ENCODE results near the gene BLOC1S3.
"Not testable (repeated sequence)": the region's sequence is repeated elsewhere in the genome, so short reads cannot be mapped to it uniquely, and the experiment has no call there.

The BLOC1S3 gene

GRCh38 chr19:45218426-45218825 lies 39.8 kb downstream of the BLOC1S3 start:
- in situ Hi-C loops (cut with MboI; ENCODE audit: low sequenced_read_pairs), result no loop called here

DNA sequence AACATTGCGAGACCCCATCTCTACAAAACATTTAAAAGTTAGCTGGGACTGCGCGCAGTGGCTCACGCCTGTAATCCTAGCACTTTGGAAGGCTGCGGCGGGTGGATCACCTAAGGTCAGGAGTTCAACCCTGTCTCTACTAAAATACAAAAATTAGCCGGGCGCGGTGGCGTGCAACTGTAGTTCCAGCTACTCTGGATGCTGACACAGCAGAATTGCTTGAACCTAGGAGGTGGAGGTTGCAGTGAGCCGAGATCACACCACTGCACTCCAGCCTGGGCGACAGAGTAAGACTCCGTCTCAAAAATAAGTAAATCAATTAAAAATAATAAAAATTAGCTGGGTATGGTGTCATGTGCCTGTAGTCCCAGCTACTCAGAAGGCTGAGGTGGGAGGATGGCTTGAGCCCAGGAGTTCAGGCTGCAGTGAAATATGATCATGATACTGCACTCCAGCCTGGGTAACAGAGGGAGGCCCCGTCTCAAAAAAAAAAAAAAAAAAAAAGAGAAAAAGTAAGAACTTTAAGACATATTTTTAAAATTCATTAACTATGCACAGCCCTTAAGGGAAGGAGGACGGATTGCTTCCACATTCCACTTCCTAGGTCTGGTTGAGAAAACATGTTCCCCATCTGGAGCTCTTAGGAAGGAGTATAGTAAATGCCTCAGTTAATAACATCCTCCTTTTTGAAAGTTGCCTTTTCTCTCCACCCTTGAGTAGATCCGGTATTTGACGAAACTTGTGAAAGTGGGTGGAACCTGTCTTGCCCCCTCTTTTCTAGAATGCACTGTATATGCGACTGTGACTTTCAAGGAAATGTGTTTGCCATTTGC lies 40.5 kb downstream of the BLOC1S3 start:
- in situ Hi-C loops (cut with MboI; ENCODE audit: low sequenced_read_pairs), result no loop called here

DNA sequence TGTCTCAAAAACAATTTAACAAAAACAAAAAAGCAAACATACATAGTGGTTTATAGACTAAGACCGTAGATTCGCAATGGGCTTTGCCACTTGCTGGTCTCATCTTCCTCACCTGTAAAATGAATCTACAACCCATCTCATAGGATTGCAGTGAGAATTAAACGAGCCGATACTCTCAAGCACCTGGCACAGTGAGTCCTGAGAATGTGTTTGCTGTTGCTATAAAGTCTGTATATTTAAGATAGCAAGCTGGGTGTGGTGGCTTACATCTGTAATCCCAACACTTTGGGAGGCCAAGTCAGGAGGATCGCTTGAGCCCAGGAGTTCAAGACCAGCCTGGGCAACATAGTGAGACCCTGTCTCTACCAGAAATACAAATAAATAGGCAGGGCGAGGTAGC lies 44.1 kb downstream of the BLOC1S3 start:
- in situ Hi-C loops (cut with MboI; ENCODE audit: low sequenced_read_pairs), result no loop called here

- in situ Hi-C loops (cut with MboI; ENCODE audit: low sequenced_read_pairs), result no loop called here
Measured at GRCh38 chr19:45223879-45224278, 45.3 kb downstream of the BLOC1S3 start.

- in situ Hi-C loops (cut with MboI; ENCODE audit: low sequenced_read_pairs), result no loop called here
Measured at GRCh38 chr19:45224645-45225044, 46.1 kb downstream of the BLOC1S3 start.

DNA sequence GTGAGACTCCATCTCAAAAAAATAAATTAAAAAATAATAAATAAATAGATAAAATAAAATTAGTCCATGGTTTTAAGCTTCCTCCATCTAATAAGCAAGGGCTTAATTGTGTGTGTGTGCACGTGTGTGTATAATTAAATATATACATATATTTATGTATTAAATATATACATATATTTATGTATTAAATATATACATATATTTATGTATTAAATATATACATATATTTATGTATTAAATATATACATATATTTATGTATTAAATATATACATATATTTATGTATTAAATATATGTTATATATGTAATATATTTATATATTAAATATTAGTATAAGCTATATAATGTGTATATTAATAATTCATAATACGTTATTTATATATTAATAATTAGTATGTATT lies 50.5 kb downstream of the BLOC1S3 start:
- in situ Hi-C loops (cut with MboI; ENCODE audit: low sequenced_read_pairs), result not testable (repeated sequence)

All from hTERT RPE-1 (cell line).